GM21360 (cell line): ENCODE results near the gene TARS1.
"Not testable (repeated sequence)": the region's sequence is repeated elsewhere in the genome, so short reads cannot be mapped to it uniquely, and the experiment has no call there.

Experiments
- ATAC-seq: cut with Tn5 transposase; IDR thresholded peaks from one replicate; pipeline ENCODE4 v1.9.1; 2021; ENCODE audit warnings: mild to moderate bottlenecking, moderate library complexity; ENCODE audit not compliant: unreplicated experiment

TARS1 gene

GRCh38 chr5:33482335-33482734, 41.6 kb downstream of the TARS1 start:
- ATAC-seq: no peak

GRCh38 chr5:33487236-33487635, 46.5 kb downstream of the TARS1 start:
- no peak for ATAC-seq

GRCh38 chr5:33488558-33489355, 48.0 kb downstream of the TARS1 start:
- ATAC-seq: no peak

- ATAC-seq: no peak
Measured at GRCh38 chr5:33489481-33490067, 48.8 kb downstream of the TARS1 start.

- ATAC-seq: no peak
Measured at GRCh38 chr5:33490071-33490665, 49.4 kb downstream of the TARS1 start.

GRCh38 chr5:33491941-33492340, 51.2 kb downstream of the TARS1 start:
- ATAC-seq: no peak

GRCh38 chr5:33494466-33494865, 53.7 kb downstream of the TARS1 start:
- ATAC-seq: no peak

- no peak for ATAC-seq
Measured at GRCh38 chr5:33501260-33501659, 60.5 kb downstream of the TARS1 start.

GRCh38 chr5:33501899-33502298, 61.1 kb downstream of the TARS1 start:
- no peak for ATAC-seq

GRCh38 chr5:33504570-33504969, 63.8 kb downstream of the TARS1 start:
- ATAC-seq: no peak

GRCh38 chr5:33507426-33507825, 66.7 kb downstream of the TARS1 start:
- ATAC-seq: no peak

GRCh38 chr5:33509036-33509435, 68.3 kb downstream of the TARS1 start:
- ATAC-seq: no peak

GRCh38 chr5:33513462-33514185, 72.9 kb downstream of the TARS1 start:
- ATAC-seq: no peak

GRCh38 chr5:33515366-33515765, 74.6 kb downstream of the TARS1 start:
- ATAC-seq: not testable (repeated sequence)

- ATAC-seq: no peak
Measured at GRCh38 chr5:33516421-33516820, 75.7 kb downstream of the TARS1 start.
